LNCAP (cell line): ENCODE measurements around the gene HTR5A.

Experiments used
- CTCF ChIP-seq: fragments of 450-650 bp; IDR thresholded peaks from 2 replicates; pipeline ENCODE4 v1.5.1; 2017; ENCODE audit warnings: mild to moderate bottlenecking

Gene HTR5A

GRCh38 chr7:155066417-155066950, 3.6 kb upstream of the HTR5A start:
- no peak for TF ChIP-seq CTCF

- no peak for TF ChIP-seq CTCF
These were observed 1.1 kb downstream of the HTR5A start for GRCh38 chr7:155071121-155071651.

GRCh38 chr7:155071916-155072571, 1.9 kb downstream of the HTR5A start:
- no peak for TF ChIP-seq CTCF

- no peak for TF ChIP-seq CTCF
These were observed 3.8 kb downstream of the HTR5A start for GRCh38 chr7:155073922-155074321.

- TF ChIP-seq CTCF: no peak
These were observed 13.9 kb downstream of the HTR5A start for GRCh38 chr7:155084021-155084420.

- TF ChIP-seq CTCF: no peak
These were observed 14.8 kb downstream of the HTR5A start for GRCh38 chr7:155084969-155085368.

- no peak for TF ChIP-seq CTCF
These were observed 20.6 kb downstream of the HTR5A start for GRCh38 chr7:155090684-155091083.
